SK-N-SH treated with all-trans-retinoic acid at 6 μM for 48 hours (cell line): ENCODE measurements around the gene CATSPER3.

ENCODE experiments used
- ATAC-seq: fragments of 200-7000 bp; cut with Tn5 transposase; 3 replicates; pipeline ENCODE4 v1.9.1; 2020; ENCODE audit warnings: mild to moderate bottlenecking, moderate library complexity
- ARNTL ChIP-seq: fragments of 450-650 bp; formaldehyde crosslinking; IDR thresholded peaks from 2 replicates; pipeline ENCODE4 v1.5.0; 2020; ENCODE audit warnings: low read depth, mild to moderate bottlenecking, moderate library complexity, borderline replicate concordance
- CREB5 ChIP-seq: fragments of 250-450 bp; sonication (Bioruptor Pico); IDR thresholded peaks from 2 replicates; pipeline ENCODE4 v1.5.1; 2020; ENCODE audit warnings: low read depth, mild to moderate bottlenecking, moderate library complexity
- CSDC2 ChIP-seq: fragments of 250-450 bp; sonication (Bioruptor Pico); IDR thresholded peaks from 2 replicates; pipeline ENCODE4 v1.5.0; 2020; ENCODE audit warnings: mild to moderate bottlenecking, moderate library complexity
- ESRRG ChIP-seq: fragments of 250-450 bp; sonication (Bioruptor Pico); IDR thresholded peaks from 2 replicates; pipeline ENCODE4 v1.6.1; 2021; ENCODE audit warnings: mild to moderate bottlenecking
- ISL1 ChIP-seq: fragments of 250-450 bp; sonication (Bioruptor Pico); IDR thresholded peaks from 2 replicates; pipeline ENCODE4 v2.1.2; 2022; ENCODE audit warnings: mild to moderate bottlenecking, moderate library complexity
- OSR1 ChIP-seq: fragments of 250-450 bp; sonication (Bioruptor Pico); IDR thresholded peaks from 2 replicates; pipeline ENCODE4 v1.8.0; 2022; ENCODE audit warnings: moderate library complexity, mild to moderate bottlenecking, inconsistent platforms
- PATZ1 ChIP-seq: fragments of 250-450 bp; sonication (Bioruptor Pico); IDR thresholded peaks from 2 replicates; pipeline ENCODE4 v1.8.0; 2020; ENCODE audit warnings: mild to moderate bottlenecking, moderate library complexity, borderline replicate concordance
- POU6F1 ChIP-seq: fragments of 250-450 bp; sonication (Bioruptor Pico); IDR thresholded peaks from 2 replicates; pipeline ENCODE4 v1.8.0; 2021; ENCODE audit warnings: low read depth, mild to moderate bottlenecking, moderate library complexity, borderline replicate concordance
- PPARA ChIP-seq: fragments of 250-450 bp; sonication (Bioruptor Pico); IDR thresholded peaks from 2 replicates; pipeline ENCODE4 v1.5.0; 2020; ENCODE audit warnings: mild to moderate bottlenecking, borderline replicate concordance
- RARB ChIP-seq: fragments of 250-450 bp; sonication (Bioruptor Pico); IDR thresholded peaks from 2 replicates; pipeline ENCODE4 v1.8.0; 2021; ENCODE audit warnings: mild to moderate bottlenecking, moderate library complexity
- SNAI2 ChIP-seq: fragments of 250-450 bp; sonication (Bioruptor Pico); IDR thresholded peaks from 2 replicates; pipeline ENCODE4 v1.5.0; 2020; ENCODE audit warnings: mild to moderate bottlenecking, moderate library complexity
- TCF4 ChIP-seq: fragments of 250-450 bp; sonication (Bioruptor Pico); IDR thresholded peaks from 2 replicates; pipeline ENCODE4 v1.8.0; 2021; ENCODE audit warnings: mild to moderate bottlenecking, moderate library complexity, borderline replicate concordance
- TOX ChIP-seq: fragments of 250-450 bp; sonication (Bioruptor Pico); IDR thresholded peaks from 2 replicates; pipeline ENCODE4 v1.8.0; 2021; ENCODE audit warnings: mild to moderate bottlenecking, moderate library complexity, borderline replicate concordance
- ZC3H10 ChIP-seq: fragments of 250-450 bp; sonication (Bioruptor Pico); IDR thresholded peaks from 2 replicates; pipeline ENCODE4 v1.5.1; 2021; ENCODE audit warnings: mild to moderate bottlenecking, moderate library complexity
- ZFP3 ChIP-seq: fragments of 250-450 bp; sonication (Bioruptor Pico); IDR thresholded peaks from 2 replicates; pipeline ENCODE4 v1.5.0; 2020; ENCODE audit warnings: mild to moderate bottlenecking, moderate library complexity
- ZFP30 ChIP-seq: fragments of 450-650 bp; formaldehyde crosslinking; IDR thresholded peaks from 2 replicates; pipeline ENCODE4 v1.5.0; 2022; ENCODE audit warnings: mild to moderate bottlenecking, moderate library complexity
- ZNF565 ChIP-seq: fragments of 450-650 bp; formaldehyde crosslinking; conservative IDR thresholded peaks from 2 replicates; pipeline ENCODE4 v1.5.0; 2020; ENCODE audit warnings: low read depth, mild to moderate bottlenecking, moderate library complexity

The CATSPER3 gene

GRCh38 chr5:135027697-135028615, 60.2 kb downstream of the CATSPER3 start:
- TF ChIP-seq ISL1 (CRISPR knock-in tag) = no peak
- TF ChIP-seq RARB (CRISPR knock-in tag) = no peak
- TF ChIP-seq PPARA (CRISPR knock-in tag) = no peak
- no peak for TF ChIP-seq PATZ1 (CRISPR knock-in tag)
- ATAC-seq = no peak

GRCh38 chr5:135028791-135029476, 61.2 kb downstream of the CATSPER3 start:
- TF ChIP-seq TCF4 (CRISPR knock-in tag) = no peak
- no peak for TF ChIP-seq CSDC2 (CRISPR knock-in tag)
- TF ChIP-seq ZFP3 (CRISPR knock-in tag) = no peak
- TF ChIP-seq POU6F1 (CRISPR knock-in tag) = no peak
- TF ChIP-seq RARB (CRISPR knock-in tag) = no peak
- ATAC-seq = no peak

- TF ChIP-seq ARNTL (CRISPR knock-in tag) (no peak), SNAI2 (no peak), ZNF565 (no peak), ESRRG (CRISPR knock-in tag) (no peak), ISL1 (CRISPR knock-in tag) (no peak), CSDC2 (CRISPR knock-in tag) (no peak), ZC3H10 (CRISPR knock-in tag) (no peak), RARB (CRISPR knock-in tag) (no peak), OSR1 (CRISPR knock-in tag) (no peak), TOX (CRISPR knock-in tag) (no peak), PPARA (CRISPR knock-in tag) (no peak), POU6F1 (CRISPR knock-in tag) (no peak), CREB5 (no peak), PATZ1 (CRISPR knock-in tag) (no peak), ZFP30 (CRISPR knock-in tag) (no peak), TCF4 (CRISPR knock-in tag) (no peak)
- no peak for ATAC-seq
Observed at GRCh38 chr5:135029477-135030122, 61.9 kb downstream of the CATSPER3 start.
